ENCODE results near the gene SAPCD1. TPM values are rescaled to one million over a fixed set of nuclear protein-coding genes. Genes with fewer than 3 reads are reported as not detected.
A peak's percentile ranks its signal among the peaks of the same experiment; 100 is the strongest.

The SAPCD1 gene
- total and polyA plus RNA-seq, 2 donors (not counting 3 experiments of a cell fraction or from before 2014, with no cell fraction given) = 1.6 to 11.7 TPM

GRCh38 chr6:31734821-31735406 lies 27.5 kb upstream of the SAPCD1 start:
- DNase-seq (ENCODE audit: low read depth, low spot score) (peak; percentile 71), FAIRE-seq (peak; percentile 92)
- Histone ChIP-seq H3K4me1 (ENCODE audit: control insufficient read depth, extremely low read depth, insufficient read depth, low read length) (peaks cover 42% of the 10 kb centered on the region), H4K20me1 (replicated peaks; ENCODE audit: control insufficient read depth, extremely low read depth, insufficient read depth, low read length) (no peaks in the 10 kb centered on the region), H3K27me3 (ENCODE audit: control insufficient read depth in 2 of 2, insufficient read depth in 2 of 2, low read length in 2 of 2) (no peaks in the 10 kb centered on the region), H3K9ac (replicated peaks; ENCODE audit: extremely low read depth, insufficient read depth, low read length) (peak overlapping the region; percentile 96), H3K9me1 (replicated peaks; ENCODE audit: control insufficient read depth, extremely low read depth, insufficient read depth, low read length) (no peaks in the 10 kb centered on the region), H3K9me3 (replicated peaks; ENCODE audit: control insufficient read depth, insufficient read depth, low read length) (no peaks in the 10 kb centered on the region), H3K36me3 (ENCODE audit: control insufficient read depth in 2 of 2, extremely low read depth in 1 of 2, insufficient read depth in 2 of 2, low read length in 2 of 2) (peaks cover 16 to 23% of the 10 kb centered on the region in 2 experiments), H3K27ac (ENCODE audit: insufficient read depth, low read depth, low read length) (peak overlapping the region; percentile 94), H3K4me2 (ENCODE audit: insufficient read depth, low read length) (peak overlapping the region; percentile 93), H3K4me3 (replicated peaks in 1 of 3; ENCODE audit: insufficient read depth in 1 of 3, low read depth in 1 of 3, low read length in 3 of 3) (peak overlapping the region; percentile 86 to 98 (median 96)), H2AFZ (ENCODE audit: low read depth, low read length) (no peak overlapping the region), H3K79me2 (ENCODE audit: control insufficient read depth, insufficient read depth, low read length) (peaks cover 40% of the 10 kb centered on the region)
- POLR2A ChIA-PET = interaction anchor here (0.6 to 1.5 kb wide), 3 partner anchors 37 to 95 kb away, joined by 4 to 6 read pairs (median 4); partner anchors contain the start of gene HSPA1B
- TF ChIP-seq JUN (IDR thresholded peaks at IDR 0.05; ENCODE audit: borderline replicate concordance, insufficient read depth, insufficient read length, low read depth) (peak; percentile 94), EZH2 (IDR thresholded peaks at IDR 0.05; ENCODE audit: borderline replicate concordance, low read depth, low read length, severe bottlenecking) (no peak), MYC (IDR thresholded peaks at IDR 0.05; ENCODE audit: low read depth, low read length) (no peak), MAX (IDR thresholded peaks at IDR 0.05; ENCODE audit: insufficient read depth, insufficient read length) (no peak), POLR2AphosphoS5 (IDR thresholded peaks at IDR 0.05; ENCODE audit: insufficient read depth, low read depth, low read length) (no peak), FOS (IDR thresholded peaks at IDR 0.05; ENCODE audit: borderline replicate concordance, insufficient read depth, low read length) (peak; percentile 91)
- BruUV-seq (replicated peaks) = TSS peak; percentile 6
- intact Hi-C loops (cut with micrococcal nuclease) (loop anchor here (1.0 to 10.0 kb wide), 2 partner anchors 92 to 190 kb away; partner anchors contain the start of genes ATP6V1G2, DDX39B, HSPA1B and NFKBIL1), dilution Hi-C loops (cut with MboI; ENCODE audit: extremely low pct_ligation_motif_present, low sequenced_read_pairs) (no loop called here)
- CTCF ChIA-PET = interaction anchor here (1.5 to 6.0 kb wide), 3 partner anchors 10 to 95 kb away, joined by 3 to 55 read pairs (median 8); no protein-coding TSS in a partner anchor

All from endothelial cell of umbilical vein (primary cell).